CD1c-positive myeloid dendritic cell (primary cell): ENCODE data around the gene TESMIN.

ENCODE experiments used
- DNase-seq: peaks from one replicate; pipeline ENCODE4 v3.0.0-alpha.2; 2016; ENCODE audit errors: extremely low spot score

TESMIN gene, protein sequence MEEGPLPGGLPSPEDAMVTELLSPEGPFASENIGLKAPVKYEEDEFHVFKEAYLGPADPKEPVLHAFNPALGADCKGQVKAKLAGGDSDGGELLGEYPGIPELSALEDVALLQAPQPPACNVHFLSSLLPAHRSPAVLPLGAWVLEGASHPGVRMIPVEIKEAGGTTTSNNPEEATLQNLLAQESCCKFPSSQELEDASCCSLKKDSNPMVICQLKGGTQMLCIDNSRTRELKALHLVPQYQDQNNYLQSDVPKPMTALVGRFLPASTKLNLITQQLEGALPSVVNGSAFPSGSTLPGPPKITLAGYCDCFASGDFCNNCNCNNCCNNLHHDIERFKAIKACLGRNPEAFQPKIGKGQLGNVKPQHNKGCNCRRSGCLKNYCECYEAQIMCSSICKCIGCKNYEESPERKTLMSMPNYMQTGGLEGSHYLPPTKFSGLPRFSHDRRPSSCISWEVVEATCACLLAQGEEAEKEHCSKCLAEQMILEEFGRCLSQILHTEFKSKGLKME

DNA sequence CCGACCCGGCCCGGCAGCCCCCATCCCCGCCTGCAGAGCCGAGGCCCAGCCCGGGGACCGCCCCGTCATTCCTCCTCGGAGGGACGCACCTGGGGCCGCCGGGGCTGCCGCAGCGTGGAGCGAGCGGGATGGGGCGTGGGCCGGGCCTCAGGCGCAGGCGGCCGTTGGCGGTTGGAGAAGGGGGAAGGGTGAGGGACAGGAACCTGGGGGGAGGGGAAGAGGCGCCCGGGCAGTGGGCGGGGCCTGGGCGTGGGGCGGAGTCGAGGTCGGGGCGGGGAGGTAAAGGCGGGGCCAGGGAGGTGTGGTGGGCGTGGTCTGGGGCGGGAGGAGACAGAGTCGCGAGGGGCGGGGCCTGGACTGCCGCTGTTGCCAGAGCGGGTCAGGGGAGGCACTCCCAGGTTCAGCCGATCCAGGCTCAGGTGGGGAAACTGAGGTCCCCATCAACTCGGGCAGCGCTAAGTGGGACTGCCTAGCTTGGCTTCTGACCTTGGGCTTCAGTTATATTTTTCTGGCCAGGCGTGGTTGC is at the start of gene TESMIN:
TSS of gene TESMIN (minus strand) at position 190 of the 526 bp plus-strand sequence. CDS start 860 bp downstream, outside the sequence.
- DNase-seq: peak; percentile 83

DNA sequence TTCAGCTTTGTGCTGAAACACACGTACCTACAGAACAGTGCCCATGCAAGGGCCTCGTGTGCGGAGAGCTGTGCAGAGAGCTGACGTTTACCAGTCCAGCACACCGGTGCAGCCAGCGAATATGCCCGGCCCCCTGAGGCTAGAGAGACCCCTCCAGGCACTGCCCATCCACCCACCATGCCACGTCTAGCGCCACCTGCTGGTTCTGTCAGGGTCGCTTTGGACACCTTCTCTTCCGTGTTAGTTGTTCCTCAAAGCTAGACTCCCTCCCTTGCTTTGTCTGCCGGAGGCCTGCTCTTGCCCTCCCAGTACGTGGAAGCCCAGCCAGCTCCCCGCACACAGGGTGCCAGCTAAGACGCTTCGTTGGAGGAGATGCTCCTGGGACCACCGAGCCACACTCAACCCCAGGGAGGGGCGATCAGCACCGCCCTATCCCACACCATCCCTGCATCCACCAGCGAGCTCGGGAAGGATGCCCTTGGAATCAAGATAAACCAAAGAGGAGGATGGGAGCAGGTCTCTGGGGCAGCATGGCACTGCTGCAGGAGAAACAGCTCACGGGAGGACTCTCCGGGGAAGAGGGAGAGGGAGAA is 47.0 kb upstream of the TESMIN start:
- DNase-seq: peak; percentile 30

DNA sequence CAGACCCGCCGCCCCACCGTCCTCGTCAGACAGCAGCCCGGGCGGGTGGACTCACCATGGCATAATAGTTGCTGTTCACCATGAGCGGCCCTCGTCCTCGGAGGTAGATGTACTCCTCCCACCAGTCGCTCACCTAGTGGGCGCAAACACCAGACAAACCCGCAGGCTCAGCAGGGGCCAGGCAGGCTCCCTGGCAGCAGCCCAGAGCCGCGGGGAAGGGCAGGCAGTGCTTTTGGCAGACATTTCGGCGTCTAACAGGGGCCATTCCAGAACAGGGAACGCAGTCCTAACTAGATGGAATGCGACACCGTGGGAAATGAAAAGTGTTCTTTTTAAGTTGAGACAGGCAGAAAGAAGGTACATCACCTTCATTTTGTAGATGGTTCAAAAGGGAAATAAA is 45.5 kb upstream of the TESMIN start:
- no peak for DNase-seq

DNA sequence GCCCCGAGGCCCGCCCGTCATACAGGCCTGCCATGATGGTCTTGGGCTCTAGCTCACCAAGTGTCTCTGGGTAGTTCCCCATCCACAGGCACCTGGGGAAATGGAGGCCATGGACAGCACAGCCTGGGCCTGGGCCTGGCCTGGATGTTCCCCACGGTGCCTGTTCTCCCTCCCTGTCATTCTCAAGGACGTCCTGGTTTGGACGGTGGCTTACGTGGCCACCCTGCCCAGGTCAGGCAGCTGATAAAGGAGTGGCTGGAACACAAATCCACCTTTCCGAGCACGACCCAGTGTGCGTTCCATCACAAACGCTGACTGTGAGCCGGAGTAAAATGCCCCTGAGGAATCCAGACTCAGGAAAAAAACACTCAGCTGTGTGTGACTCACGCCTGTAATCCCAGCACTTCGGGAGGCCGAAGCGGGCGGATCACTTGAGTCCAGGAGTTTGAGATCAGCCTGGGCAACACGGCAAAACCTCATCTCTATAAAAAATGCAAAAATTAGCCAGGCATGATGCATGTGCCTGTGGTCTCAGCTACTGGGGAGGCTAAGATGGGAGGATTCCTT is 41.2 kb upstream of the TESMIN start:
- DNase-seq: no peak

DNA sequence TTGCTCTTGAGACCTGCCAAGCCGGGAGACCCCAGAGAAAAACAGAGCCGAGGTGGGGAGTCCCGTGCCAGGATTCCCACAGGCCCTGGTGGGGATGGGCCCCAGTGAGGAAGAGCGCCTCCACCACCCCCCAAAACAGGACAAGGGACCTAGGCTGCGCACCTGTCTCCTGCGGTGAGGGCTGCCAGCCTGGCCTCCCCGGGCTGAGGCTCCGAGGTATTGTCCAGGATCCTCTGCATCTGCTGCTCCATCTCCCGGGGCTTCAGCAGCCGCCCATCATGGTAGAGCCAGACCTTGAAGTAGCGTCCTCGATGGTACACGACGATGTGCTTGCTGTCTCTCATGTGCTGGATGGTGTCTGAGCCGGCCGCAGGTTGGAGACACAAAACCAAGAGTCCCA is 33.3 kb upstream of the TESMIN start:
- DNase-seq: no peak

DNA sequence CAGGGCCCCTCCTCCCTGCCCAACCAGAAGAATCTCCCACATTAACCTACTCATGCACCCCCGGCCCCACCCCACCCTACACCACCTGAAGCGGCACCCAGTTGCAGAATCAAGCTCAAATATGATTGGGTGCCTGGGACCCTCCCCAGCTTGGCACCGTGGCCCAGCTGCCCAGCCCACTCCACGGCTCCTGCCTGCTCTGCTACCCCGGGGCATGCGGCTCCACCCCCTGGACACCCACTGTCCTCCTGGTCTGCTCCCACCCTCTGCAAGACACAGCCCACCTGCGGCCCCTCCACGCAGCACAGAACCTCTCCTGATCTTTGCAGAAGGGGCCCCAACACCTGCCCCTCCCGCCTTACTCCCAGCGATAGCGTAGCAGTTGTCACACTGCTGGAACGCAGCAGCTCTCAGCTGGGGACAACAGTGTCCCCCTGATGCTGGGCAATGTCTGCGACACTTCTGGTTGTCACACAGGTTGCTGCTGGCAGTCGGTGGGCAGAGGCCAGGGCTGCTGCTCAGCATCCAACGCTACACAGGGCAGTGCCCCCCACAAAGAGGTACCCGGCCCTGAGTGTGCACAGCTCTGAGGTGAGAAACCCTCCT is 32.0 kb upstream of the TESMIN start:
- DNase-seq: no peak

DNA sequence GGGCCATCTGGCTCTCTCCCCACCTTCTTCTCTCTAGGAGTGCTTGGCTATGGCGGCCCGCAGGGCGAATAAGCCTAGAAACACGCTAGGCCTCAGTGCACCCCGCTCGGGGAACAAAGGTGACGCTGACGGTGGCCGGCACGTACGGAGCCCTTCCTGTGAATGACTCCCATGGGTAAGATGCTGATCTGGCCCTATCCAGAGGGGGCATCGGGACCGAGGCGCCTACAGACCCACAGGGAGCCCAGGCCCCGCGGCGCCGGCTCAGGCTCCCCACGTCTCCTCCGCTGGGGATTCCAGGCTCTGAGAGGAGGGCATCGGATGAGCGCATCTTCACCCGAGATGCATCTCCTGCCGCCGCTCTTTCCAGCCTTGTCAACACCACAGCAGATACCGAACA is 31.4 kb upstream of the TESMIN start:
- DNase-seq: no peak

DNA sequence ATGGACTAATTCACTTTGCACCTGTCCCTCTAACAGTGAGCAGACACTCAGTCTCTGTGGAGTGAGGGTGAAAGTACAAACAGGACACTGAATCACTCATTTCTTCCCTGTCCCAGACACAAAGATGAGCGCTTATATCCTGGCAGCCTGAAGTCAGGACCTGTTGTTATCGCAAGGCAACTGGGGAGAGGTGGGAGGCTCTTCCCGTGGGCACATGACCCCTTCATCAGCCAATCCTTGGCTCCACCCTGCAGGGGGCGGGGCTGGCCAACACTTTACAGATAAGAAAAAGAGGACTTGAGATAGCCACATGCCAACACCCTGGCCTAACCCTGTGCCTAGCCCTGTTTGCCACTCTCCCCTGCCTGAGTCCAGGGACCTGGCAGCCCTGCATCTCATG is 29.5 kb upstream of the TESMIN start:
- no peak for DNase-seq

DNA sequence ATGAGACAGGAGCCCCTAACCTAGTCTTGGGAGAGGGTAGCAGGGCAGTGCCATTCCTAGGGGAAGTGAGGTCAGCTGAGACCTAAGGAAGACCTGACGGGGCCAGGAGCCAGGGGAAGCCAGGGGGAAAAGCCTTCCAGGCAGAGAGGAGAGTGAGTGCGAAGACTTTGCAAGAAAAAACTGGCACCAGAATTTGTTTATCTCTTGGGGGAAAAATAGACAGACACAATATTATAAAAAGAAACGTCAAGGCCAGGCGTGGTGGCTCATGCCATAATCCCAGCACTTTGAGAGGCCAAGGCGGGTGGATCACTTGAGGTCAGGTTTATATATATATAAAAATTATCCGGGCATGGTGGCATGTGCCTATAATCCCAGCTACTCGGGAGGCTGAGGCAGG is 26.9 kb upstream of the TESMIN start:
- DNase-seq: no peak

DNA sequence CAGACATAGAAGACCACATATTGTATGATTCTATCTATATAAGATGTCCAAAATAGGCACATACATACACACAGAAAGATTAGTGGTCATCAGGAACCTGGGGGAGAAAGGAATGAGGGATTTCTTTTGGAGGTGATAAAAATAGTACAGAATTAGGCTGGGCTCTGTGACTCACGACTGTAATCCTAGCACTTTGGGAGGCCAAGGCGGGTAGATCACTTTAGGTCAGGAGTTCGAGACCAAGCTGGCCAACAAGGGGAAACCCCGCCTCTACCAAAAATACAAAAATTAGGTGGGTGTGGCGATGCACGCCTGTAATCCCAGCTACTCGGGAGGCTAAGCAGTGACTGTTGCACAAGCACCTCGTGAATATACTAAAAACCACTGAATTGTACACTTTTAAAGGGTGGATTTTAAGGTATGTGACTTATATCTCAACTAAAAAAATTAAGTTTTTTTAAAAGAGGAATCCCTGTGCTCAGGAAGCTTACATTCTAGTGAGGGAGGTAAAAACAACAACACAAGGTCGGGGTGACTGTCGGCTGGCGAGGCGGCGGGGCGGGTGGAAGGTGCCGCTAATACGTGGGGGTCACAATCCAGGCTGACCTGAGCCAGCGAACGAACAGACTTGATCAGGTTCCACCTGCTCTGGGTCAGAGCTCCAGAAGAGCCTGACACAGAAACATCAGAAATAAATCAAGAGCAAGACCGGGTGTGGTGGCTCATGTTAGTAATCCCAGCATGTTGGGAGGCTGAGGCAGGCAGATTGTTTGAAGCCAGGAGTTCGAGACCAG is 25.3 kb upstream of the TESMIN start:
- no peak for DNase-seq

DNA sequence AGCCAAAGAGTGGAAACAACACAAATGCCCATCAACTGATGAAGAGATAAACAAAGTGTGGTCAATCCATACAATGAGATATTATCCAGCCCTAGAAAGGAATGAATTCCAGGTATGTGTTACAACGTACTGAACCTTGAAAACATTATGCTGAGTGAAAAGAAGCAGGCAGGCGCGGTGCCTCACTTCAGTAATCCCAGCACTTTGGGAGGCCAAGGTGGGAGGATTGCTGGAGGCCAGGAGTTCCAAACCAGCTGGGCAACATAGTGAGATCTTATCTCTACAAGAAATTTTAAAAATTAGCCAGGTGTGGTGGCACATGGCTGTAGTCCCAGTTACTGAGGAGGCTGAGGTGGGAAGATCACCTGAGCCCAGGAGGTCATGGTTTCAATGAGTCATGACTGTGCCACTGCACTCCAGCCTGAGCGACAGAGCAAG is 24.6 kb upstream of the TESMIN start:
- no peak for DNase-seq

DNA sequence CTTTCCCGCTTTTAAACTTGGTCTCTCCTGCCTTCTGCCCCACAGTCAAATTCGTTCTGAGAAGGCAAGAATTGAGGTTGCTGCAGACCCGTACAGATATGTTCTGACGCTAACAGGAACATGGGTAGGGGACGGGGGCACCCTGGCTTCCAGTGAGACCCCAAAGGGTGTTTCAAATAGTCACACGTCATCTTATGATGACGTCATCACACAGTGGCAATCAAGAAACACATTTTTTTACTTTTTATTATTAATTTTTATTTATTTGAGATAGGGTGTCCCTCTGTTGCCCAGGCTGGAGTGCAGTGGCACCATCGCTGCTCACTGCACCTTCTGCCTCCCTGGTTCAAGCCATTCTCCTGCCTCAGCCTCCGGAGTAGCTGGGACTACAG is 22.9 kb upstream of the TESMIN start:
- no peak for DNase-seq

DNA sequence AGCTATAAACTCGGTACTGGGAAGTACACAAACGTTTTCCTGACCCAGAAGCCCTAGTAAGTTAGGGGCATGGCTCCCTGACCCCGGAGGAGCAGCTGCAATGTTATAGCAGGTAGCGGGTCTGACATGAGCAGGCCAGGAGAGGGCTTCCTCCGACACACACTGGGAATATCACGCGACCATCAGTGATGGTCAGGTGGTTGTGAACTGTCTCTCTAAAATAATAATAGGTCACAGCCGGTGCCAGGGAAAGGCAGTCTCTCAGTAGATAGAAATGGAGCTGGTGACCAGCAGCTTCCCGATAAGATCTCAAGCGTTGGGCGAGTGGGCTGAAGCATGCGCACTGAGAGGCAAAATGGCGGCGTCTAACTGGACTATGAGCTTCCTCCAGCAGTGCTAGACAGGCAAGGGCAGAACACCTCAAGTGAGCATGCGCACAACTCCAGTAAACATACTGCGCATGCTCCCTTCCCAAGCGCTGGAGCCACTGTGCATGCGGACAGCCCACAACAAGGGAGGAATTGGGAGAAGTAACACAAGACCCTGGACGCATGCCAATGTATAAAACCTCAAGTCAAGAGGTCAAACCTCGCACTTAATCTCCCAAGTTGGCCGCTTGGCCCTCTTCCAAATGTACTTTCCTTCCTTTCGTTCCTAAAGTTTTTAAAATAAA is 22.3 kb upstream of the TESMIN start:
- DNase-seq: no peak

DNA sequence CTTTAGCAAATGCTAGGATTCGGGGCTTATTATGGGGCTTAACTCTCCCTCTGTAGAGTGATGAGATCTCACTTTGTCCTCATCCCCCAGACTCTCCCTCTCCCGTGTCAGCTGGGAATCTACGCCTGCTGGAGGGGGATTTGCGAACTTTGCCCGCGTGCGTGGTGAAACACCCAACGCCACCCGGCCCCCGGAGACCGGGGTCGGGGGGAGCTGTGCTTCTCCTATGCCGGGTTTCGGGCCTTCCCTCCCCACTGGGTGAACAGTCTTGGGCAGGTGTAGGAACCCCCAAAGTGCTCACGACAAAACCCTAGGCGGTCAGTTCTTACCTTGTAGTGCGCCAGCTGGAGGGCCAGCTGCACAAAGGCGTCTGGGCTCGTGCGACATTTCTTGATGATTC is 21.6 kb upstream of the TESMIN start:
- no peak for DNase-seq

DNA sequence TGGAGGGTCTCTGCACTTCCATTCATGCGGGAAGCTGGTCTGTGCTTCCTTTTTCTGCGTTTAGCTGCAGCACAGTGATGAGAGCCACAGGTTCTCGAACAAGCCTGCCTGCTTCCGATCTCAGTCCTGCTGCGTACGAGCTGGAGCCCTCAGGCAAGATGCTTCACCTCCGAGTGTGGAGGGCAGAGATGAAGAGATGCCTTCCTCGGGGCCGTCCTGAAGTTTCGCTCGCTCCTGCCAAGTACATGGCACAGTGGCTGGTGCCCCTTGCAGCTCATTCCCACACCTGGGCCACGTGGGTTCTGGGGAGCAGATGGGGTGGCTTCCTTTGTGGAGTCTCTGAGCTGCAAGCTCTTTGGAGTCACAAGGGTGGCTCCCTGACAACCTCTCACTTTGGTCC is 19.5 kb upstream of the TESMIN start:
- DNase-seq: no peak

DNA sequence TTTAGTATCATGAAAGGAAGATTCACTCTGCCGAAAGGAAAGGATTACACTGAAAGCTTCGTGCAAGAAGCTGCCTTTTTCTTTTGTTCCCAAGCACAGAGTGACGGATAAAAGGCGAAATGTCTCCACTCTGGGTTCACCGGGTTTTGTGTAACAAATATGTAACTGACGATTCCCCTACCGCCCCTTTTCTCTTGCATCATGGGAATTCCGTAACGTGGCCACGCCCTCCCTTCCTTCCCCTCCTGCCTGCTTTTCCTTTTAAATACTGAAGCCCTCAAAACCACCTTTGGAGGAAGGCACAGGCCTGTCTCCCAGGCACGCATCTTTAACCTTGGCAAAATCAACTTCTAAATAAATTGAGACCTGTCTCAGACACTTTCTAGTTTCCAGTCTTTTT is 16.4 kb upstream of the TESMIN start:
- no peak for DNase-seq

DNA sequence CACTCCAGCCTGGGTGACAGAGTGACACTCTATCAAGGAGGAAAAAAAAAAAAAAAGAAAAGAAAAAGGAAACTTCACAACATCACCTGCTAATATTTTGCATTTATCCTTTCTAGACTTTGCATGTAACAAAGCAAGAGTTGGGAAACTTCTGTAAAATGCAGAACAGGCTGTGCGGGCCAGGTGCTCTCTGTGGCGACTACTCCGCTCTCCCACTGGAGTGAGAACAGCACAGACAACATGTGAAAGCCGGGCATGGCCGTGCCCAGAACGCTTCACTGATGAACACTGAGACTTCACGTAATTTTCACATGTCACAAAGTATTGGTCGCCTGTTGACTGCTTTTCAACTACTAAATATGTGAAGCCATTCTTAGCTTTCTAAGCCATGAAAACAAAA is 15.5 kb upstream of the TESMIN start:
- no peak for DNase-seq

DNA sequence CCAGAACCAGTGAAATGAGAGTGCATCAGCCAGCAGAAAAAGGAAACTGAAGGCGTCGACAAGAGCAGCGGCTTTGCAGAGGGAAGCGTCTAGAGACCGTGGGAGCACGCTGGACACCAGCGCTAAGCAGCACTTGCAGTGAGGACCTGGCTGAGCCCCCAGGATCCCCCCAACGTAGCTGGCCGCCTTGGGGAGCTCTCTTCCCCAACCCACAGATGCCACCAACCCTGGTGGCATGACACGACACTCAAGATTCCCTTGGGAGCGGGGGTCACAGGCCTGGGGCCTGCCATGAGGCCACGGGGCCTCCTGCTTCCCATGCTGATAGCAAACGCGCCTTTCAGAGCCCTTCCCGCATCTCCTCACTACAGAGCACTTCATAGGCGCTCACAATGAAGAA is 13.4 kb upstream of the TESMIN start:
- no peak for DNase-seq

DNA sequence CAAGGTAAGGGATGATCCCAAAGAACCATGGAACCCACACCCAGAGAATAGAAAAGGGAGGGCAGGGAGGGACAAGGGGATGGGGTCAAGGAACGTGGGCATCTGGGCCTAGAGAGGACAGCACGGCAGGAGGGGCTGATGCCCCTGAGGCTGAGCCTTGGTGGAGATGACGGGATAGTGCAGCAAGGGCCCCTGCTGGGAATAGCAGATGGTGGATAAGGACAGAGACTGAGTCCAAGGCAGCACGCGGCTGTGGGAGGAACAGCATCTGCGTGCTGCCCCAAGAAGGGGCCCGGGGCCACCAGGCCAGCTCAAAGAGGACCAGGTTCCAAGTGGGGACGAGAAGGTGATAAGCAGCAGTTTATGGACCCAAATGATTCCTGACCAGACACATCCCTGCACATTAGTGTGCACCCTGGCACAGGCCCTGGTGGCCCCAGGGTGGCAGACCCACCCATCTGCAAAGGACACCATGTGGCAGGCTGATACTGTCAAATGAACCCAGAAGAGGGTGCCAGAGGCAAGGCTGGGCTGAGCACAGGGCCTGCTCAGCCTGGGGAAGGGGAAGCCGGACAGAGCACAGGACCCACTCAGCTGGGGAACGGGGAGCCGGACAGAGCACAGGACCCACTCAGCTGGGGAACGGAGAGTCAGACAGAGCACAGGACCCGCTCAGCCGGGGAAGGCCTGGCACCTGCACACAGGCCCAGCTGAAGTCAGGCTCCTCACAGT is 12.8 kb upstream of the TESMIN start:
- DNase-seq: no peak

DNA sequence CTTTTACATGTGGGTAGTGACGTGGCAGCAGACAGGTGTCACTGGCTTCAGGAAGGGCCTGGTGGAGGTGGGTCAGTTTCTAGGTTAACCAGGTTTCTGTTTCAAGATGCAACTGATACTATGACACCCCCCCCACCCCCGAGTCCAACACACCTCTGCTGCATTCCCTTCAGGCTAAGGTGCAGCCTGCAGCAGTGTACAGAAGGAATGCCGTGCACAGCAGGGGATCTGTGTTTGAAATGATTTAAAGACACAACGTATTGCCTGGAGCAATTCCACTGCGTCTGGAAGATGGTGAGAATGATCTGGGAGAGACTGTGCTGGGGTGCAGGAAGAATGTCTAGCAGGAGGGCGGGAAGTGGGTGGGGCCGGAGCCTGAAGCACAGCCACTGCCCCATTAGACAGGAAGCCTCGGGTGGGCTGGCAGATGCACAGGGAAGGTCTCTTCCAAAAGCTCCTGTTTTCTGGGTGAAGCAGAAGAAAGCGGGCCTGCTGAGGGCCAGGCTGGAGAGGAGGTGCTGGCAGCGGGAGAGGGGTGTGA is 11.9 kb upstream of the TESMIN start:
- no peak for DNase-seq
